Stimulated activated CD4-positive, alpha-beta T cell treated with anti-CD3 and anti-CD28 coated beads, Interleukin-12 subunit alpha, Interleukin-12 subunit beta, amount 100 ng/mL, for 48 hours (primary cell): ENCODE measurements around the gene FAM184B.
"Not testable (repeated sequence)": the region's sequence is repeated elsewhere in the genome, so short reads cannot be mapped to it uniquely, and the experiment has no call there.

ENCODE experiments used
- DNase-seq, 3 donors: peaks; one replicate each; pipeline ENCODE4 v3.0.0-alpha.2; 2020; ENCODE audit warnings: low read depth in 2 of 3, low spot score in 1 of 3

Gene FAM184B

DNA sequence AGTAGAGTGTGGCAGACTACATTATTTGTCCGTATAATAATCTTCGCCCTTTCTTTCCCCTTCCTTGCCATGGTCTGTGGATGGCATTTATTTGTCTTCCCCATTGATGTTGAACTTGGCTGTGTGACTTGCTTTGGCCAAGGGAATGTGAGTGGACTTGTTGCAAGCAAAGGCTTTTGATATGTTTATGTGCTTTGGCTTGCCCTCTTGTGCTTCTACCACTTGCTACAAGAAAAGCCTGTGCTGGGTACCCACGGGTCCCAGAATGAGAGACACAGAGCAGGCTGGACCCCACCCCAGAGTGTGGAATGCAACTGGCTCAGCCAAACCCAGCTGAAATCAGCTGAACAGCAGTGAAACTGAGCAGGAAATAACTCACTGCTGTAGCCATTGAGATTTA is 63.0 kb downstream of the FAM184B start:
- no peak for DNase-seq

DNA sequence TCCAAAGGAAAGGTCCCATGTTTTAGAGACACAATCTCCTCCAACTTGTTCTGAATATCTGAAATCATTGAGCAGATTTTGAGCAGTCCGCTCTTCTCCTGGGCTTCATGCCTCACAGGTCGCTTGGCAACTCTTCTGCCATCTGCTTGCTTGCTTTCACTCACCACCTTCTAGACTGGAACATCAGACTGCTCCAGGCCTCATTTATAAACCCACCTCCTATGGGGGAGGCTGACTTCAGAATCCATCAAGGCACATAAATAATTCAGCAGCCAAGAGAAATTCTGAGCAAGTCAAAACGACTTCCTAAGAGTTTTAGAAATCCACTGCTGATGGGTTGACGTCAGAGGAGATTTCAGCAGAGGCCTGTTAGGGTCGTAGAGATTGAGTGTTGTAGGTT is 64.1 kb downstream of the FAM184B start:
- no peak for DNase-seq

DNA sequence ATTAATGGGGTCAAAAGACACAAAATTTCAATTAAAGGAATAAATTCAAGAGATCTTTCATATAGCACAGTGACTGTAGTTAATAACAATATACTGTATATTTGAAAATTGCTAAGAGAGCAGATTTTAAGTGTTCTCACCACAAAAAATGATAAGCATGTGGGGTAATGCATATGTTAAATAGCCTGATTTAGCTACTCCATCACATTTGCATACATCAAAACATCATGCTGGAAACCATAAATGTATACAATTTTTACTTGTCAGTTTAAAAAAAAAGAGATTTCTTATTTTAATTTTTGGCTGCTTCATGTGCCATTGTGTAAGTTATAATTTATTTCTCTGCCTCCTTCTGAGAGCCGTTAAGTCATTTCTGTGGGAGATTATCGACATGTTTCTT is 65.9 kb downstream of the FAM184B start:
- DNase-seq: no peak

DNA sequence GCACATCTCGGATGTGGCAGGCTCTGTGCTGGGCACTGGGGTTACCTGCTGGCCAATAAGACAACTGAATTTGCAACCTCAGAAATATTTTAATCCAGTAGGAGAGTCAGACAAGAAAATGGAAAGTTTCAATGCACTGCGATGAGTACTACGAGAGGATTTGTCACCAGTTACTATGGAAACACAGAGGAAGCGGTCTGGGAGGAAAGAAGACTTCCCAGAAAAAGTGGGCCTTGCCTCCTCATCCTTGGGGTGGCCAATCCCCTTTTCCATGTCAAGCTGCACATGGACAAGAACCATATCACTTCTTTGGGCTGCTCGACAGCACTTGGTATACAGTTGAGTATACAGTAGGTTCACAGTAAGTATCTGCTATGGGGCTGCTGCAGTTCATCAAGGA is 67.6 kb downstream of the FAM184B start:
- DNase-seq: no peak

DNA sequence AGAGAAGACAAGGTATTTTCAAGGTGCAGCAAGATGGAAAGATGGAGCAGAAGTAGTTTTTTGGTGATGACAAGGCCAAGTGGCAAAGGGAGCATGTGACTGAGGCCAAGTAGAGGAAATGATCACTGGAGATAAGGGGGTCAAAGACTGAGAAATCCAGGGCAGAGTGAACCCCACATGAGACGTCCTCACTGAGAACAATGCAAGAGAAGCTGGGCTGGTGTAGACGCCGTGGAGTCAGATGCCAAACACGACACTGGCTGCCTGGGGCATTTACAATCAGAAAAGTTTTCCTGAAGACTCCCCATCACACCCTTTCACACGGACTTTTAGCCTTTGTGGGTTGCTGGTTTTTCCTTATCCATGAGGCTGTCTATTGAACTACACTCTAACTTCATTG is 69.3 kb downstream of the FAM184B start:
- no peak for DNase-seq

DNA sequence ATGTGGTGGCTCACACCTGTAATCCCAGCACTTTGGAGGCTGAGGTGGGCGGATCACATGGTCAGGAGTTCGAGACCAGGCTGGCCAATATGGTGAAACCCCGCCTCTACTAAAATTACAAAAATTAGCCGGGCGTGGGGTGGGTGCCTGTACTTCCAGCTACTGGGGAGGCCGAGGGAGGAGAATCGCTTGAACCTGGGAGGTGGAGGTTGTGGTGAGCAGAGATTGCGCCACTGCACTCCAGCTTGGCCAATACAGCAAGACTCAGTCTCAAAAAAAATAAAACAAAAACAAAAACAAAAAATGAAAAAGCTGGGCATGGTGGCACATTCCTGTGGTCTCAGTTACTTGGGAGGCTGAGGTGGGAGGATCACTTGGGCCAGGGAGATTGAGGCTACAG is 70.2 kb downstream of the FAM184B start:
- DNase-seq: not testable (repeated sequence)

DNA sequence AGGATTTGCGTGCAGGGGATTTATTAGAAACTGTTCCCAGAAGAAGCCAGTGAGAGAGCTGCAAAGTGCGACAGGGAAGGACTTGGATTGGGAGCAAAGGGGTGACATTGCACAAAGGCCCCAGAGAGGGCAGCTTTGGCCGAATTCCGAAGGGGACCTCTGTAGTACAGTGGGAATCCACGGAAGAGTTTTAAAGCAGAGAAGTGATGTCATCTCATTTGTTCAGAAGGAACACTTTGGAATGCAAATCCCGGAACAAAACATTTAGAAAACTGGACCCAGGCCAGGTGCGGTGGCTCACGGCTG is 71.7 kb downstream of the FAM184B start:
- no peak for DNase-seq

DNA sequence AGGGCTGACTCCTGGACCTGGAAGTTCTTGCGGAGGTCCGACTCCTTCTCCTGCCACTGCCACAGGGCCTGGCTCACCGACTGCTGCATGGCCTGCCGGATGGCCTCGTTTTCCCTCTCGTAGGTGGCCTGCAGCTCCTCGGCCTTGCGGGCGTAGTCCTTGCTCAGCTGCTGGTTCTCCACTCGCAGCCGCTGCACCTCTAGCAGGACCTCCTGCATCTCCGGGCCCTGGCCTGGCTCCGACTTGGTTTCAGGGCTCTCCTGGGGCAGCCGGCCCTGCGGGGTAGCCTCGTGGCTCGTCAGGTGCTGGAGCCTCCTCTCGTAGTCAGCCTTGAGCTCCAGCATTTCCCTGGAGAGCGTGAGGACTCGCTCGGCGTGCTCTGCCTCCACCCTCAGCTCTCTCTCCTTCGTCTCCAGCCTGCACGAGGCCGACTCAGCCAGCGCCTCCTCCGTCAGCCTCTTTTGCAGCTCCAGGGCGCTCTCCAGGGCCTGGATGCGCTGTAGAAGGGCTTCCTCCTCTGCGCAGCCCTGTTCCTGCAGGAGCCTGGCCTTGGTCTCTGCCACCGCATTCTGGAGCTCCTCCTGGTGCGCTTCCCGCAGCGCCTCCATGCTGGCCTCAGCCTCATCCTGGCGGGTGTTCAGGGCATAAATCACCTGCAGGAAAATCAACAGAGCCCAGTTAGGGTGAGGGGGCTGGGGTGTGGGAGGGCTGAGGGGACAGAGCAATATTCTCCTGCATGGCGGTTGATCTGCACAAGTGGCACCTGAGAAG is 72.2 kb downstream of the FAM184B start:
- no peak for DNase-seq

DNA sequence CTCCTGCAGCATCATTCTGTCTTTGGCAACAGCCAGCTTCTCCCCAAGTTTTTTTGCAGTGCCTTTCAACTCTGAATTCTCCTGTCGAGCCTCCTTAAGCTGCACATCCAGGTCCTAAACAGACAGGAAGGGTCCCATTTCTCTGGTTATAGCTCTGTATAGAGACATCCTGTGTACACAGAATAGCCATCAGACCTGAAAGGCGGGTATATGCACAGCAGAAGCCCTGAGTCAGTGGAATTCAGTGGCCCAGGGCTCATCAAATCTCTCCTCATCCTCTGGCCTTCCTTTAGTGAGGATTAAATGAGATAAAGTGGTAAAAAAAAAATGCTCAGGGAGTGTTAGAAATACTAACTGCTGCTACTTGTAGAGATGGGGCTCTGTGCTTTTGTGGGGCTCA is 73.8 kb downstream of the FAM184B start:
- DNase-seq: no peak

DNA sequence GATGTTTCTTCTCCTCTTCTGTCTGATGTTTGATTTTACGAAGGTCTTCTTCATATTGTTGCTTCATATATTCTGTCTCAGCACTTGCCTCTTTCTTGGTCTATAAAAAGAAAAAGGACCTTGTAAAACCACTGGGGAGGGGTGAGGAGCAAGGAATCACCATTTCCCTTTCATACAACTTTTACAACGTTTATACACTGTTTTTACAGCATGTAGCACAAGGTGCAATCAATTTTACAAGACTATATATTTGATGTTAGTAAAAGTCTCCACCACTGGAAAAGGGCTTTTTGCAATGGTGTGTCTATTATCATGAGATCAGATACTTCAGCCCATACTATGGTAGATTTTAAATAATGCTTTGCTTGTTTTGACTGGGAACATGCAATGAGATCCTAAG is 76.3 kb downstream of the FAM184B start:
- no peak for DNase-seq

DNA sequence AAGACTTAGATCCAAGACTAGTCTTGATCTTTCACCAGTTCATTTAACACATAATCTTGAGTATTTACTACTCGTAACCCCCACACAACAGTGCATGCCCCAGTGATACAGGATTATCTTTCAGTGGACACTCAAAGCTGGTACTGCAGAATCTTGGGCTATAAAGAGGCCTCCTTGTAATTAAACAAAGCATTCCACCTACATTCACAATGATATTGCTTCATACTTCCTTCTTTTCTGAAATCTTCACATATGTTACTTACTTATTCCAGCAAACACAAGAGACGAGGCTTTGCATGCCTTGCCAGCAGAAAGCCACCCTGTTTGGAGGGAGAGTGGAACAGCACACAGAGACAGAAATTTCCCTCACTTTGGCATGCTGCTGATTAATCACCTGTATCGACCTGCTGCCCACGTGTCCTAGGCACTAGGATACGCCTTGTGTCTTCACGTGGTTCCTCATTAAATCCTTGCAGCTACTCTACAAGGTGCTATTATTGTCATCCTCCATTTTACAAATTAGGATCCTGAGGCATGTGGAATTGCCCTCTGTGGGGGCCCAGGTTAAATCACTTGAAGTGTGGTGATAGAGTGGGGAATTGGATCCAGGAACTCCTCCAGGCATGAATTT is 77.3 kb downstream of the FAM184B start:
- DNase-seq: no peak

DNA sequence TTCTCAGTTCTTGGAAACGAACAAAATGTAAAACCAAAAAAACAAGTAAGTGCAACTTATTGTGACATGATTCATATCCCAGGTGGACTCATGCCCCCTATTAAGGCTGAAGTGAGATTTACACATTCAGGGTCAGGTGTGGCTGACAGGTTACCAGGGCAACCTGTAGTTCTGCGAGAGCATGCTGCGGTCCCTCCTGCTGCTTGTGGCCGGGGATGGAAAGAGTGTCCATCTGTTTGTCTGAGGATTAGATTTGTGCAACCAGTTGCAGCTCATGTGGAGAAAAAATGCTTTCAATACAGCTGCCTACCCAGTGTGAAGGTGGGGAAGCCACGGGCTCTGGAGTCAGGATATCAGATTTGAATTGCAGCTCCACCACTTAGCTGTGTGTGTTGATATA is 78.8 kb downstream of the FAM184B start:
- no peak for DNase-seq

DNA sequence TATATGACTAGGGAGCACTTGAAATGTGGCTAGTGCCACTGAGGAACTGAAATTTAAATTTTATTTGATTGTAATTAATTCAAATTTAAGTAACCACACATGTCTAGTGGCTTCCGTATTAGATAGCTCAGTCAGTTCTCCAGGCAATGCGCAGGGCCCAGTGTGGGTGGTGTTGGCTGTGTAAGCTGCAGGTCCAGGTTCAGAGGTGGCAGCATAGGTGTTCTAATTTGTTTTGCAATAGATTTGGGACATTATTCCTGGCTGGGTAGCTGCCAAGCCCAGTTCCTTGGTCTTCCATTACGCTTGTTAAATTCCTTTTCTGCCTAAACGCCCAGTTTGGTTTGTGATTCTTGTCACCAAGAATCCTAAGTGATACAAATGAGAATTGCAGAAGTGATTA is 79.5 kb downstream of the FAM184B start:
- no peak for DNase-seq

DNA sequence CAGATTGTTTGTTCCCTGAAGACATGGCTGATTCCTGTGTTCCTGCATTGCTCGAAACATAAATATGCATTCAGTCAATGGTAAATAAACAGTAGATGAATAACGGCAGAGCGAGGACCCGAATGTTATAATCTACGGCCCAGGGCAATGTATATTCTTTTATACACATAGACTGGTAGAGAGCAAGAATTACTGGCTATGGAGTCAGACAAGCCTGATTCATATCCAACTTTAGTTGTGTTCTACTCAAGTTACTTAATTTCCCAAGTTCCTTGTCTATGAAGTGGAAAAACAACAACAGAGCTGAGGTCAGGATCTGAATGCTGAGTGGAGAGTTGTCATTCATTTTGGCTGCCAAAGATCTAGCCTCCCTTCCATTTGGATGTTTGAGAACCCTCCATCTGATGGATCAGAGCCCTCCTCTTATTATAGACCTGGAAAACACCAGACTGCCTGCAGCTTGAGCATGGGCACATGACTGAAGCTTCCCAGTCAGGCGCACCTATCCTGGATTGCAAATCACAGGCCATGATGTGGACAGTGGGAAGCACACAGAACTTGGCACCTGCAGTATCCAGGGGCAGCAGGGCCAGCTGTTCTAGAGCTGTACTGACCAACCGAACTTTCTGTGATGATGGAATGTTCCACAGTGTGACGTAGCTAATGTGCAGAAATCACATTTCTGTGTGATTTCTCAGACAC is 80.1 kb downstream of the FAM184B start:
- no peak for DNase-seq

DNA sequence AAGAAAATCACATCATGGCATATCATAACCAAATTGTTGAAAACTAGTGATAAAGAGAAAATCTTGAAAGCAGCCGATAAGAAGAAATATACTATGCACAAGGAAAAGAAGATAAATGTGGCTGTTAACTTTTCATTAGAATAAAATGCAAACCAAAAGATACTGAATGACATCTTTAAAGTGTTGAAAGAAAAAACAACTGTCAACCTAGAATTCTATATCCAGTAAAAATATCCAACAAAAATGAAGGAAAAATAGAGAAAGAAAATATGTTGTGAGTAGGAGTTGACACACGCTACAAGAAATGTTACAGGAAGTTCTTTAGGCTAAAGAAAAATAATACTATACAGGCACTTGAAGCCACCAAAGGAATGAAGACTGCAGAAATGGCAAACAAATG is 82.0 kb downstream of the FAM184B start:
- no peak for DNase-seq

DNA sequence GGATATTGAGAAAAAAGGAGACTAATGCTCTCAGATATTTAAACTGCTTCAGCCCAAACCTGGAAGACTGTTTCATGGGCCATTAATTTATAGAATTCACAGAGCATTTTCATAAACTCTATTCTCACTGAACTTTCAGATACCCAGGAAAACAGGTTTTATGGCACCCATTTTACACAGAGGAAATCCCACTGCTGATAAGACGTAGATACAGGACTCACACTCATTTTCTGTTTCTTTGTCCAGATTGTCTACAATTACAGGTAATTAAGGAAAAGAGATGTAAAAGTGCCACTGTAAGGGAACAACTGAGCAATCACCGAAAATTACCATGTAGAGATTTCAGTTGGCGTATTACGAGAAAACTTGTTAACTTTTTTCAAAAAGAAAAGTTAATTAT is 83.3 kb downstream of the FAM184B start:
- no peak for DNase-seq

DNA sequence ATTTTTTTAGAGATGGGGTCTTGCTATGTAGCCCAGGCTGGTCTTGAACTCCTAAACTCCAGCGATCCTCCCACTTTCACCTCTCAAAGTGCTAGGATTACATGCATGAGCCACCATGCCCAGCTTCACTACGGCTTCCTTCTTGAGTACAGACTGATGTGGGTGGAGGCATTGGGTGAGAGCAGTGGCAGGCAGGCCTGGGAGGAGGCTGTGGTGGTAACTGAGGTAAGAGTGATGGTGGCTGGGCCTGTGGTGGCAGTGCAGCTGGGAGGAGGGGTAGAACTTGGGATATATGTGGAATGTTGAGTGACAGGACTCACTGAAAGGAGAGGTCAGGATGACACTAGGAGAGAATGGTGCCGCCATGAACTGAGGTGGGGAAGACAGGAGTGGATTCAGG is 86.1 kb downstream of the FAM184B start:
- DNase-seq: no peak

DNA sequence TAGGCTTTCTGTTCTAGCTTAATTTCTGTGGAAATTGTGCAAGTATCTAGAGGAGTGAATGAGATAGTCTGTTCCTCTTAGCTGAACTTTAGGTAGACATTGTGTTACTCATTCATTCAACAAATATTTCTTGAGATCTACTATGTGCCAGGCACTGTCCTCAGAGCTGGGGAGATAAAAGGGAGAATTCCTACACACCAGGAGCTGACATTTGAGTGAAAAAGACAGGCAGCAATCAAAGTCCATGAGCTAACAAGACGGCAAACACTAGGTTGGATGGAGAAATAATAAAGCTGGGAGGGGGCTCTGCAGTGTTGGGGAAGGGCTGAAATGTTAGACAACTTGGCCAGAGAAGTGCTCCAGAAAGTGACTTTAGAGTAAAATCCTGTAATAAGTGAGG is 86.9 kb downstream of the FAM184B start:
- DNase-seq: no peak

DNA sequence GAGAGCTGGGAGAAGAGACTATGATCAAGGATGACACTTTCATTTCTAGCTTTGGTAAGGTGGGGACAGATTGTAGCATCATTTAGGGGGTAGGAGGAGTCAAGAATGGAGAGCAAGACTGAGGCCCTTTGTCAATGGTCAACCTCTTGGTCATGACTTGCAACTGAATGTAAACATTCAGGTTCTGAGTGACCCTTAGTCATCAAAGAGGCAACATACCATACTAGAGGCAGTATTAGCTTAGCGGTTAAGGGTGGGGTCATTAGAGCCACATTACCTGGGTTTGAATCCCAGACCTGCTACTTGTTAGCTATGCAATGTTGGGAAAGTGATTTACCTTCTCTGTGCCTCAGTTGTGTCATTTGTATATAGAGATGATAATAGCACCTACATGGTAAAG is 90.5 kb downstream of the FAM184B start:
- no peak for DNase-seq

DNA sequence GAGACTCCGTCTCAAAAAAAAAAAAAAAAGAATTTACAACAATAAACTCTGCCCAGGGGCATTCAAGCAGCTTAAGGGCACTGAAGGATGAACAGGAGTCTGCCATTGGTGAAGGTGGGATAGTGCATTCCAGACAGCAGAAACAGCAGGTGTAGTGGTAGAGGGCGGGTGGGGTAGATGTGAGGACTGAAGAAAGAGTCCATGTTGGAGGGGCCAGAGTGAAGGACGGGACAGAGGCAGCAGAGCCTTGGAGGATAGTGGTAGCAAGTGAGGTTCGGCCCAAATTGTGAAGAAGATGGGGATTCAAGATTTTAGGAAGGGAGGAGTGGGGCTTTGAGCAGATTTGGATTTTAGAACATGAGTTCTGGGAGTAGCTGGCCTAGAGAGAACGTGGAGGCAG is 91.3 kb downstream of the FAM184B start:
- no peak for DNase-seq

DNA sequence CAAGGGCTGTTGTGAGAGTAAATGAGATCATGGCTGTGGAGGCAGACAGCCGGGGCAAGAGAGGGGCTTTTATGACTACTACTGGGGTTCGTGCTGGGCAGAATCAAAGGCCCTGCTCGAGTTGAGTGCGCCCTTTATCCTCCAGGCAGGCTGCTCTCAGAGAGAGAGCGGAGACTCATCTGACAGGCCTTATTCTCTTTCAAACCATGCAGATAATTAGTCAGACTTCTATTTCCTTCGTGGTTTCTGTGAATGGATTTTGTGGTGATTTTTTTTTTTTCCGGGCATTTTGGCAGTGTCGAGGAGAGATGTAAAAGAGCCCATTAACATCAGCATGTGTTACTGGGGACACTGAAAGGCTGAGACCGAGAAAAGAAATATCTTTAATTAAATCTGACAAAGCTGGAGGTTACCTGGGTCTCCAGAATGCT is 93.4 kb downstream of the FAM184B start:
- no peak for DNase-seq

DNA sequence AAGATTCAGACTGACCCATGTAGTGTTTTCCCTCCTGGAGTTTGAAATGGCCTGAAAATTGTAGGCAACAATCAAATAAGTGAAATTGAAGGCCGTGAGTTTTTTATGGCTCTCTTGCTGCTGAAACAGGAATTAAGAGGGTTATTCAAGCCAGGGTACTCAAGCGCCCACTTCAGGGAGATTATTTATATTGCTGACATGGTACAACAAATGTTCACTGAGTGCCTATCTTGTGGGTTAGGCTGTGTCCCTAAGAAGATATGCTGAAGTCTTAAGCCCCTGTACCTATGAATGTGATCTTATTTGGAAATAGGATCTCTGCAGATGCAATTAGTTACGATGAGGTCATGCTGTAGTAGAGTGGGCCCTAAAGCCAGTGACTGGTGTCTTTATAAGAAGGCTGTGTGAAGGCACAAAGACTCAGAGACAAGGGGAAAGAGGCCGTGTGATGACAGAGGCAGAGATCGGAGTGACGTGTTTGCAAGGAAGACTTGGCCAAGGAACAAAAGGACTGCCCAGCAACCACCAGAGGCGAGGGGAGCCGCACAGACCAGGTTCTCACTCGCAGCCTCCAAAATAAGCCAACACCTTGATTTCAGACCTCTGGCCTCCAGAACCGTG is 94.1 kb downstream of the FAM184B start:
- DNase-seq: no peak
